Measurements from ENCODE around the gene NHSL2.
"Not testable (repeated sequence)": the region's sequence is repeated elsewhere in the genome, so short reads cannot be mapped to it uniquely, and the experiment has no call there.

NHSL2 gene

GRCh38 chrX:72040506-72040905 lies 129.9 kb downstream of the NHSL2 start:
- no peak for DNase-seq (ENCODE audit: low read depth in 1 of 2, low spot score in 1 of 2)

DNA sequence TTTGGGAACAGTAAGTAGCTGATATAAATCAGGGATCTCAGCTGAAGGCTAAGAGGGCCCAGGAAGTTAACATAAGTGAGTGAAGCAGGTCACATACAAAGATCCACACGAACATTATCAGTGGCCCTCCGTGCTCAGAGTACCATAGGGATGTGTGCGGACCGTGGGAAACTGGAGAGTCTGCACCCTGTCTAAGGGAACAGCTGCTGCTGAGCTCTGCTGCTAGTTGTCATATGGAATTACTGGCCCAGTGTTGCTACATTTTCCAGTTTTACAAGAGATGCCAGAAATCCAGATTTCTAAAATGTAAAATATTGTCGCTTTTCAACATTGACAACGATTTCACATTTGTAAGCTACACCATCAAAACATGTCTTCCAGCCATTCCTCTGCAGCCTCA lies 130.5 kb downstream of the NHSL2 start:
- DNase-seq (ENCODE audit: low read depth in 1 of 2, low spot score in 1 of 2), result no peak

GRCh38 chrX:72041871-72042851 lies 131.5 kb downstream of the NHSL2 start:
- DNase-seq (ENCODE audit: low read depth in 1 of 2, low spot score in 1 of 2), result no peak

DNA sequence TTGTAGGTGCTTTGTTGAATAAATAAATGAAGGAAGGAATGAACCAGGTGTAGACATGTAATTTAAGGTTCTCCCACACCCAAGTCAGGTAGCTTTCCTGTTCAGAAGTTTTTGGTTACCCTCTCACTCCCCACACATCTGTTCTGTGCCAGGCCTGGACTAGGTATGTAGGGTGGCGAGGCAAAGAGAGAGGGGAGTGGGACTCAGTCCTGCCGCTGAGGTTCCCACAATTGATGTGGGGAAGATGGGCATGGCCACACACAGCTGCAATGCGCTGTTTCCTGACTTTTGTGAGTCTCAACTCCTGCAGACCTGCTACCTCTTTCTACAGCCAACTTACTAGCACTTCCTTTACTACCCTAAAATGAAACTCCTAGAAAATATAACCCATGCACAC lies 132.2 kb downstream of the NHSL2 start:
- no peak for DNase-seq (ENCODE audit: low read depth in 1 of 2, low spot score in 1 of 2)

GRCh38 chrX:72043636-72044035 lies 133.0 kb downstream of the NHSL2 start:
- no peak for DNase-seq (ENCODE audit: low read depth in 1 of 2, low spot score in 1 of 2)

- DNase-seq (ENCODE audit: low read depth in 1 of 2, low spot score in 1 of 2), result no peak
Measured at GRCh38 chrX:72045141-72045540, 134.5 kb downstream of the NHSL2 start.

- no peak for DNase-seq (ENCODE audit: low read depth in 1 of 2, low spot score in 1 of 2)
Measured at GRCh38 chrX:72045552-72046277, 135.1 kb downstream of the NHSL2 start.

GRCh38 chrX:72046447-72046846 lies 135.8 kb downstream of the NHSL2 start:
- no peak for DNase-seq (ENCODE audit: low read depth in 1 of 2, low spot score in 1 of 2)

GRCh38 chrX:72048510-72049455 lies 138.1 kb downstream of the NHSL2 start:
- DNase-seq (ENCODE audit: low read depth in 1 of 2, low spot score in 1 of 2), result no peak

DNA sequence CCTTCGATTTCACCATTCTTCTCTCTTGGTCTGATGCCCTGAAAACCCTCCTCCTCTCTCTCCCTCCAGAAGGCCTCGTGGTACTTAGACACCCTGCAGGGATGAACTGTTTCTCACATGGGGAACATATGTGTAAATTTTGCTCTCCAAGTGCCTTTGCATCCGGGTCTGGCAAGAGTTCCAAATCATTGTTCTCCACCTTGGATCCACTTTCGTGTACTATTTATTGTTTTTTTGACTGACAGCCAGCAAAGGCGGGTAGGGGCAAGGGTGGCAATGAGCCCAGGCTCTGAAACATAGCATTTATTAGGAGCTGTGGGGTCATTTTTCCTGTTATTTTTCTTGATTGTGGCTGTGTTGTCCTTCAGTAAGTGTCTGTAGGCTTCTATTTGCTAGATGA lies 139.4 kb downstream of the NHSL2 start:
- no peak for DNase-seq (ENCODE audit: low read depth in 1 of 2, low spot score in 1 of 2)

DNA sequence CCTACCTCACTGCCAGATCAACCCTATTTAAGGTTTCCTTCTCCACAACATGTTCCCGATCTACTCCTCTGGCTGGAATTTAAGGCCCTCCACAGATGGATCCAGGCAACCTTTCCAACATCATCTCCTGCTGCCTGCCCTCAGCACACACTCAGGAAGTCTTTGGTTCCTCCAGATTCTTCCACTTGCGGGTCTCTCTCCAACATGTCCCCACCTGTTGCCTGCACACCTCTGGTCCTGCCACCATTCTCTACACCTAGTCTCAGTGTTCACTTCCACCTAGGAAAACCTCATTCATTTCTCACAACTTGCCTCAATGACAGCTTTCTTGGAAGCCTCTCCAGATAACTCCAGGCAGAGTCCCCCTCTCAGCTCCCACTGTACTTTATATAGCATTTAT lies 140.9 kb downstream of the NHSL2 start:
- no peak for DNase-seq (ENCODE audit: low read depth in 1 of 2, low spot score in 1 of 2)

DNA sequence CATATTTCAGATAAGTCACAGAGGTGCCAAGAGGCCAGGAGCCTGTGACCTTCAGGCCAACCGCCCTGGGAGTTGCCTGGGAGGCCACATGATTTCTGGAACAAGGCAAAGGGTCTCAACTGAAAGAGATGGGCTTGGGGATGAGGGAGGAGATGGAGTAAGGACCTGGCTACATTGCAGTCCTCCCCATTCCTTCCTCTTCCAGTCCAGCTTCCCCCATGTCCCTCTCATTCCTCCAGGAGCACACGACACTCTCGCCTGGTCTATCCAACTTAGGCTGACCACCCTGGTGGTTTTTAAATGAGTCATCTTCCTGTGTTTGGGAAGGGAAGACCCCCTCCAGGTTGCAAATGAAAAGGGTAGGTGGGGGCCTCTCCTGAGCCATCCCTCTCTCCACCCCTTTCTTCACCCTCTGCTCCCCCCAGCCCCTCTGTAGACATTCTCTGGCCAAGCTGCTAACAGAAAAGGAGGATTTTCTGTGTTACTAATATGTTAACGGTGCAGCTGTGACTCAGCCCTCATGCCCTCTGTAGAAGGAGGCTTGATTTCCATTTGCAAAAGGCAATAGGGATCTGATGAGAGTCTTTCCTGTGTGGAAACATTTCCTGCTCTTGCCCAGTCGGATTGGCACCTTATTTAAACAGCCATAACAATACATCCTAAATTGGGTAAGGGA lies 141.9 kb downstream of the NHSL2 start:
- DNase-seq (ENCODE audit: low read depth in 1 of 2, low spot score in 1 of 2), result no peak

GRCh38 chrX:72053508-72053907 lies 142.9 kb downstream of the NHSL2 start:
- DNase-seq (ENCODE audit: low read depth in 1 of 2, low spot score in 1 of 2), result no peak

DNA sequence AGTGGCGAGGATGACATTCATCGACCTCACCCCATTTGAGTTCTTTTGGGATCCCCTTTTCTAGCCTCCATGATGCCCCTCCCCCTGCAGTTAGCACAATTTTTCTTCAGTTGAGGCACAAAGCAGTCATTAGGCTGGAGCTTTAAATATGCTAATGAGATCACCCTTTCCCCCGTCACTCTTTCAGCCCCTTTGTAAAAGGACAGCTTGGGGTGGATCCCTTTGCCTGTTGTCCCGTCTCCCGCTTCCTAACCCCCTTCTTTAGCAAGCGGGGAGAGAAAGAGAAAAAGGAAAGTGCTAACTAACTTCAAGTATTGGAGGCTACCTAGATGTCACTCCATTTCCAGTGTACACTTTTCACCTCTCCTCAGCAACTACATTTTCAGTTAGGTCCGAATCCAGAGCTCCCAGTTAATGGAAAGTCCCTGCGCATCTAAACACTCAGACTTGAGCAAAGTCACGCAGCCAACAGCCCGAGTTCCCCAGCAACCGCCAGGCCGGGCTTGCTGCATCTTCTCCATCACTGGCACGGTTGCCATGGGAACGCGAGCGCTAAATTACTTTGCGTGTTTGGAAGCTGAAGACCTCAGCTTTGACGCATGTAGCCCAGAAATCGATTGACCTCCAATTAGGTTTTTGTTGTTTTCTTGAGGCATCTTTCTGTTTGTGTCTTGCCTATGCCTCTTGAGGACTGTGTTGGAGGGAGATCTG lies 144.3 kb downstream of the NHSL2 start:
- no peak for DNase-seq (ENCODE audit: low read depth in 1 of 2, low spot score in 1 of 2)

GRCh38 chrX:72057331-72057730 lies 146.7 kb downstream of the NHSL2 start:
- DNase-seq (ENCODE audit: low read depth in 1 of 2, low spot score in 1 of 2), result no peak

- no peak for DNase-seq (ENCODE audit: low read depth in 1 of 2, low spot score in 1 of 2)
Measured at GRCh38 chrX:72057849-72058248, 147.2 kb downstream of the NHSL2 start.

DNA sequence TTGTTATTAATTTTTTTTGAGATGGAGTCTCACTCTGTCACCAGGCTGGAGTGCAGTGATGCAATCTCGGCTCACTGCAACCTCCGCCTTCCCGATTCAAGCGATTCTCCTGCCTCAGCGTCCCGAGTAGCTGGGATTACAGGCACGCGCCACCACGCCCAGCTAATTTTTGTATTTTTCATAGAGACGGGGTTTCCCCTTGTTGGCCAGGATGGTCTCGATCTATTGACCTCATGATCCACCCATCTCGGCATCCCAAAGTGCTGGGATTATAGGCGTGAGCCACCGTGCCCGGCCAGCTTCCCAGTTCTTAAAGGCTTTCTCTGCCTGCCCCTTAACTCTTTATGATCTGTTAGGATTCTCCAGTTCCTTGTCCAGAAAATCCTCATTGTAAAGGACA lies 147.7 kb downstream of the NHSL2 start:
- not testable (repeated sequence) for DNase-seq (ENCODE audit: low read depth in 1 of 2, low spot score in 1 of 2)

DNA sequence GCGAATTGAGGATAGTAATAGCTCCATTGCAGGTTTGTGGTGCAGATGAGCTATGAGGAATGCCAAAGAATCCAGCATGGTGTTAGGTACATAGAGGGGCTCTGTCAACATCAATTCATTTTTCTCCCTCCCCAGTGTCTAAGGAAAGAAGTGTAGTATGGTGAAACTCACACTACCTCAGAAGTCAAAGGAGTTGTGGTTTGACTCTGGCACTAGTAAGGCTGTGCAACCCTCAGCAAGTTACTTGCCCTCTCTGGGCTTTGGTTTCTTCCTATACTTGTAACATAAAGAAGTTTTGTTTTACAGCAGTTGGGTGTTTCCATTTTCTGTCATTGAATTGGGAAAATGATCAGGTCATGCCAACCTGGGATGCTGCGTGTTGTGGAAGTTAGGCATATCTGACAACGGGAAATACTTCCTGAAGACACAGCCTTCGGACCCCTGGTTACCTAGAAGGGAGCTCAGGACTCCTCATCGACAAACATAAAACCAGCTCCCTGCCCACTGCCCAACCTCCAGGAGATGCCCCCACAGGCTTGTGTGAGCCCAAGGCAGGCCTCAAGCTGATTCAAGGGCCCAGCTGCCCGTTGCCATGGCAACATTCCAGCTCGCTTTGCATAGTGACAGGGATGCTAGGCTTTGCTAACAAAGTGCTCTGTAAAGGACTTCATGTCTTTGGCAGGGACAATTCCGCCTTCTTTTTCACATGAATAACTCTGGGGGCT lies 149.7 kb downstream of the NHSL2 start:
- DNase-seq (ENCODE audit: low read depth in 1 of 2, low spot score in 1 of 2), result no peak

GRCh38 chrX:72060921-72061490 lies 150.4 kb downstream of the NHSL2 start:
- no peak for DNase-seq (ENCODE audit: low read depth in 1 of 2, low spot score in 1 of 2)

All from activated T-helper 1 cell treated with anti-CD3 and anti-CD28 coated beads, Interleukin-2, amount 50 U/mL, for 16 hours (primary cell).